Ovary (tissue), 3 donors: Measurements from ENCODE around the gene PDE3A.

Source experiments
- CTCF ChIP-seq, 3 donors: fragments of 450-650 bp in 2 of 3; fragments of 200-600 bp in 1 of 3; IDR thresholded peaks; one replicate each; pipeline versions ENCODE4 v1.5.1 to v1.8.0; 2016 to 2022; ENCODE audit warnings: antibody characterized with exemption in 3 of 3, mild to moderate bottlenecking in 1 of 3
- POLR2A ChIP-seq: fragments of 450-650 bp; IDR thresholded peaks from one replicate; pipeline ENCODE4 v1.6.1; 2017; ENCODE audit warnings: antibody characterized with exemption, mild to moderate bottlenecking, moderate library complexity
- donor health status: DM: no; HTN: no; CAD: no.

- TF ChIP-seq CTCF (IDR thresholded peaks at IDR 0.05) (no peak), POLR2A (no peak)
These were observed 115.4 kb downstream of the PDE3A start for GRCh38 chr12:20483776-20484175.
